ENCODE data around the gene RLN1.
A peak's percentile ranks its signal among the peaks of the same experiment; 100 is the strongest.
"Not testable (repeated sequence)": the region's sequence is repeated elsewhere in the genome, so short reads cannot be mapped to it uniquely, and the experiment has no call there.

RLN1 gene

GRCh38 chr9:5338992-5339981 lies at the start of gene RLN1:
Gene RLN1 (minus strand): TSS chr9:5339876. CDS start chr9:5339746, 130 bp downstream.
- DNase-seq (ENCODE audit: low read depth, low spot score), result peak; percentile 44

GRCh38 chr9:5389109-5389732 lies 49.5 kb upstream of the RLN1 start:
- DNase-seq (ENCODE audit: low read depth, low spot score), result no peak

GRCh38 chr9:5388026-5388819 lies 48.5 kb upstream of the RLN1 start:
- no peak for DNase-seq (ENCODE audit: low read depth, low spot score)

GRCh38 chr9:5384436-5384835 lies 44.8 kb upstream of the RLN1 start:
- no peak for DNase-seq (ENCODE audit: low read depth, low spot score)

GRCh38 chr9:5382479-5382878 lies 42.8 kb upstream of the RLN1 start:
- no peak for DNase-seq (ENCODE audit: low read depth, low spot score)

GRCh38 chr9:5375790-5376477 lies 36.3 kb upstream of the RLN1 start:
- DNase-seq (ENCODE audit: low read depth, low spot score), result no peak

GRCh38 chr9:5375091-5375490 lies 35.4 kb upstream of the RLN1 start:
- DNase-seq (ENCODE audit: low read depth, low spot score), result no peak

- DNase-seq (ENCODE audit: low read depth, low spot score), result no peak
Measured at GRCh38 chr9:5364294-5365024, 24.8 kb upstream of the RLN1 start.

- no peak for DNase-seq (ENCODE audit: low read depth, low spot score)
Measured at GRCh38 chr9:5361326-5362010, 21.8 kb upstream of the RLN1 start.

- no peak for DNase-seq (ENCODE audit: low read depth, low spot score)
Measured at GRCh38 chr9:5360341-5360740, 20.7 kb upstream of the RLN1 start.

GRCh38 chr9:5357431-5358105 lies 17.9 kb upstream of the RLN1 start:
- DNase-seq (ENCODE audit: low read depth, low spot score), result no peak

GRCh38 chr9:5355817-5356216 lies 16.1 kb upstream of the RLN1 start:
- DNase-seq (ENCODE audit: low read depth, low spot score), result no peak

- no peak for DNase-seq (ENCODE audit: low read depth, low spot score)
Measured at GRCh38 chr9:5355226-5355625, 15.6 kb upstream of the RLN1 start.

GRCh38 chr9:5354184-5354583 lies 14.5 kb upstream of the RLN1 start:
- no peak for DNase-seq (ENCODE audit: low read depth, low spot score)

- DNase-seq (ENCODE audit: low read depth, low spot score), result no peak
Measured at GRCh38 chr9:5352637-5353248, 13.1 kb upstream of the RLN1 start.

- no peak for DNase-seq (ENCODE audit: low read depth, low spot score)
Measured at GRCh38 chr9:5336688-5337087, 3.0 kb downstream of the RLN1 start.

- DNase-seq (ENCODE audit: low read depth, low spot score), result not testable (repeated sequence)
Measured at GRCh38 chr9:5331276-5331675, 8.4 kb downstream of the RLN1 start.

GRCh38 chr9:5326893-5327548 lies 12.7 kb downstream of the RLN1 start:
- DNase-seq (ENCODE audit: low read depth, low spot score), result peak; percentile 93

- DNase-seq (ENCODE audit: low read depth, low spot score), result no peak
Measured at GRCh38 chr9:5326187-5326586, 13.5 kb downstream of the RLN1 start.

Data from ELF-1 (cell line).